HepG2 (cell line): ENCODE data around the gene CPM. TPM values are rescaled to one million over a fixed set of nuclear protein-coding genes. Genes with fewer than 3 reads are reported as not detected.

Experiments
- ARID3A ChIP-seq: IDR thresholded peaks from 2 replicates; pipeline ENCODE4 v1.6.1; 2012; ENCODE audit warnings: low read depth, low read length, improper control_type of control experiment
- CENPBD1 ChIP-seq: sonication (generic); formaldehyde crosslinking; IDR thresholded peaks from 2 replicates; pipeline ENCODE4 v1.8.0; 2022; ENCODE audit warnings: missing genetic modification reagents, low read depth, mild to moderate bottlenecking, borderline replicate concordance
- GABPA ChIP-seq, 2 experiments: IDR thresholded peaks; 2 replicates each; pipeline ENCODE4 v1.6.1; 2011 to 2016; ENCODE audit warnings: low read depth in 2 of 2, low read length in 1 of 2, missing biosample characterization in 1 of 2, missing genetic modification characterization in 1 of 2
- ZFP91 ChIP-seq: sonication (generic); formaldehyde crosslinking; IDR thresholded peaks from 2 replicates; pipeline ENCODE4 v1.9.0; 2022; ENCODE audit warnings: missing genetic modification reagents, mild to moderate bottlenecking, borderline replicate concordance
- ZNF687 ChIP-seq: sonication (generic); formaldehyde crosslinking; IDR thresholded peaks from 2 replicates; pipeline ENCODE4 v1.5.1; 2020; ENCODE audit warnings: mild to moderate bottlenecking, missing genetic modification reagents, moderate library complexity
- polyA plus RNA-seq, 8 experiments: library from polyadenylated mRNA; depleted of rRNA in 3 of 8; stranded (reverse) in 7 of 8; unstranded in 1 of 8; fragments of >200 nt; fragmentation: Illumina TruSeq in 4 of 8; extraction: Trizol in 4 of 8; gene quantifications; 2 replicates each; pipeline versions ENCODE4 v1.2.1 to v1.2.3, GENCODE V29; 2011 to 2016; ENCODE audit warnings: low read depth in 4 of 8, missing spikeins in 1 of 8, mixed read lengths in 1 of 8; ENCODE audit not compliant: insufficient read depth in 1 of 8
- total RNA-seq, 5 experiments: library from RNA; depleted of rRNA; stranded (reverse); fragments of >200 nt; fragmentation: Illumina TruSeq; extraction: Trizol; gene quantifications; 2 replicates each; pipeline ENCODE4 v1.2.3, GENCODE V29; 2016; ENCODE audit warnings: low read depth in 1 of 5

Gene CPM
- total and polyA plus RNA-seq, 2 of the 13 experiments (the other 11 are each of a cell fraction or from before 2014, with no cell fraction given) = not detected

- TF ChIP-seq ZNF687 (CRISPR knock-in tag) (no peak), GABPA (IDR thresholded peaks at IDR 0.05; ENCODE audit: low read depth, low read length) (no peak), GABPA (CRISPR knock-in tag; IDR thresholded peaks at IDR 0.05; ENCODE audit: low read depth) (no peak), CENPBD1 (CRISPR knock-in tag) (no peak), ARID3A (0 out of 2 replicates have a peak, but pooled peaks have one; percentile 37), ZFP91 (CRISPR knock-in tag) (no peak)
These were observed 10.9 kb upstream of the CPM start (continued) for GRCh38 chr12:68943848-68944247.
